HG03025 (cell line): ENCODE data around the gene LAMA2.

Source experiments
- ATAC-seq: cut with Tn5 transposase; IDR thresholded peaks from one replicate; pipeline ENCODE4 v1.9.1; 2021; ENCODE audit warnings: mild to moderate bottlenecking, moderate library complexity; ENCODE audit not compliant: unreplicated experiment, low FRiP score

Gene LAMA2

DNA sequence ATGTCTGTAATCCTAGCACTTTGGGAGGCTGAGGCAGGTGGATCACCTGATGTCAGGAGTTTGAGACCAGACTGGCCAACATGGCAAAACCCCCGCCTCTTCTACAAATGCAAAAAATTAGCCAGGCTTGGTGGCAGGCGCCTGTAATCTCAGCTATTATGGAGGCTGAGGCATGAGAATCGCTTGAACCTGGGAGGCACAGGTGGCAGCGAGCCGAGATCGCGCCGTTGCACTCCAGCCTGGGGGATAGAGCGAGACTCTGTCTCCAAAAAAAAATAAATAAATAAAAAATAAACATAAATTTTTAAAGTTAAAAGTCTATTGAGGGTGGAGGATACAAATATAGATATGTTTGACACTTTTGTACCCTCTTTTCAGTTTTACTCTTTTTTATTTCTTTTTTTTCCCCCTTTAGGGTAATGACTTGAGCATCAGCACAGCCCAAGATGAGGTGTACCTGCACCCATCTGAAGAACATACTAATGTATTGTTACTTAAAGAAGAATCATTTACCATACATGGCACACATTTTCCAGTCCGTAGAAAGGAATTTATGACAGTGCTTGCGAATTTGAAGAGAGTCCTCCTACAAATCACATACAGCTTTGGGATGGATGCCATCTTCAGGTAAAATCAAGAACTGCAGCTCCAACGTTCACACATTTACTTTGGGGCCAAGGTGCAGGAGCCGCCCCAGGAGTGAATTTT, 368.9 kb downstream of the LAMA2 start:
- peak; percentile 85 for ATAC-seq

DNA sequence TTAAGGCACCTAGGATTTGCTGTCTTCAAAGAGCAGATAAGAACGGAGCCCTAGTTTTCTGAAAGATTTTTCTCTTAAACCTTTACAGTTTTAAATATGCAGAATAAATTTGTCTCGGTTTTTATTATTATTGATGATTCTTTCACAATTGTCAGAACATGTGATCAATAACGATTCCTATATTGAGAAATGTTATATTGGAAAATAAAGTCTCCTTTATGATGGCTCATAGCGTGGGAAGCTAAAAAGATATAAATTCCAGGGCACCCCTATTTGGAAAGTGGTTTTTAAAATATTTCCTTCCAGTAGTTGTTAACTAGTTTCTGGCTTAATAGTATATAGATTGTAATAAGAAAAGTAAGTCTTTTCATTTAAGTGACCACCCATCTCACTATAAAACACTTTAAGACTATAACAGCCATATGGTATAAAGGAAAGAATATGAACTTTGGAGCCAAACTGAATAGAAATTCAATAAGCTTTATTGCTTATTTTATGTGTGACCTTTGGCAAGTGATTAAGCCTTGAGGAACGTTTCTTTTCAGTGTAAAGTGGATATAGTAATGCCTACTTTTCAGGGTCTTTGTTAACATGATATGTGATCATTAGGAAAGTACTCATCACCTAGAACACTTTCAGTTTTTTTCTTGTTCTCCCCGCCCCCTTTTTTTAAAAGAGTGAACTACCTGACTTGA, 369.6 kb downstream of the LAMA2 start:
- ATAC-seq, result no peak

DNA sequence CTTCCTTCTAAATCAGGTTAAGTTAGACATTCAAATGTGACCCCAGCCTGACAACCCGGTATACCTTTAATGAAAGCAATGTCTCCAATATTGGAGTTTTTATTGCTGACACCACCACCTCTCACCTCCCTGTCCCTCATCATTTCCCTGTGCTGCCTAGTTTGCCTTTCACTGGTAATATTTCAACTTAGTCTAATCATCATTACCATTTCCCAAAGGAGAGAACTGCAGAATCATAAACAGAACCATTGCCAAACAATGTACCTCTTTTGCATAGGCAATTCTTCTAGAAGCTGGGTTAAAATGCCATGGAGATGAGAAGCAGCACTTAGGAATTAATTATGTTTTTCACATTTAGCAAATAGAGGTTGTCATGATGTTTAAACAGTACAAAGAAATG, 370.3 kb downstream of the LAMA2 start:
- no peak for ATAC-seq

DNA sequence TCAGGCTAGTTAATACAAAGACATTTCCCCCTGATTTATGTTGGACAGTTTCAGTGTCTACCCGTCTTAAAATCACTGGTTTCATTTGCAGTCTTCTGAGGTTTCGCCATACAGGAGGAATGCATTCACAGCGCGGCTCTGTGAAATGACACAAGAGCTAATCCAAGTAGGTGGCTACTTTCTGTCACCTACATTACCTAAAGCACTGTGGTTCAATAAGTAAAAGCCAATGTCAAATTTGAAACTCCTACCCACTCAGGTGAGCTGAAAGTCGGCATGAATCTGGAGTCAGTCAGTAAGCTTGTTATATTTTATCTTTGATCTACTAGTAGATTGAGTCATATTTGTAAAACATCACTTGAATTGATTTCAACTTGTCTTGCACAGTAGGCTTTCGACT, 370.8 kb downstream of the LAMA2 start:
- ATAC-seq, result no peak

DNA sequence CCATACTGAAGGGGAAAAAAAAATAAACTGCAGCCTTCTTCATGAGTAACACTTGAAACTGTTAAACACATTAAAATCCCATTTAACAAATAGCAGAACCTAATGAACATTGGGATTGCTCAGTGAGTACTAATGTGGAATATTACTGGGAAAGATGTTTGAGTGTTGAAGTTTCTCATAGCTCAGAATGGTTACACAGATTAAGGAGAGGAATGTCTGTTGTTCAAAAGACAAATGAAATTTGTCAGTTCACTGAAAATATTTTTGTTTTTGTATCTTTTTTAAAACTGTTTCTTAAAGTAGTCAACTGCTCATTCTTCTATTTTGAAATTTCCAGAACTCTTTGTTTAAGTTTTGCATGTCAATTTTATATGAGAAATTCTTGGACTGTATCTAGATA, 374.3 kb downstream of the LAMA2 start:
- no peak for ATAC-seq

DNA sequence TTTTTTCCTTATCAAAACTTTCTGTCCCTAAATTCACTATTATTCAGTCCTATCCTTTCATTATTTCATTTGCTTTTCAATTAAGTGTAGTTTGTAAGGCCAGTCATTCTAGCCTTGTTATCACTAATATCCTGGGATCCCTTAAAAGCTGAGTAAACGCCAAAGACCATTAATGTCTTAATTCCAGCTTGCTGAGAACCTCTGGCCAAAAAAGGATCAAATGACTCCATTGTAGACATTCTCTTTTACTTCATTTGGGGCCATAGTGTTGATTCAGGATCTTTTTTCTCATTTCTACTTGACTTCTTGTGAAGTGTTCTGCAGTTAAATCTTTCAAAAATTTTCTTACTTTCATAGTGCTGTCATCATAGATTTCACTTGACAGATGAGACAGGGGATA, 379.7 kb downstream of the LAMA2 start:
- no peak for ATAC-seq

DNA sequence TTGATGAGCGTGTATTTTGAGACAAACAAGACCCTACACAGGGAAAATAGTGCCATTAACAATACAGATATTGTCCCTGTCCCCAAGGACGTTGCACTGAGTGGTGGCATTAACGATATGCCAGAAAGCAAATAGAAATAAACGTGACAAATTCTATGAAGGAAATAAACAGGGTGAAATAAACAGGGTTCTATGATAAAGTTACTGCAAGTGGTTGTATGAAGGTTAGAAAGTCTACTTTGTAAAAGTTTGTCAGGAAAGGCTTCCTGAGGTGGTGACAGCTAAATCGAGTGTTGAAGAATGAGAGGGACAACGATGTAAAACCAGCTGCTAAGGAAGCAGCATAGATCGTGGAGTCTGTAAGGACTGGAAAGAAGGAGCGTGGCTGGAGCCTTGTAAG, 380.2 kb downstream of the LAMA2 start:
- ATAC-seq, result no peak

DNA sequence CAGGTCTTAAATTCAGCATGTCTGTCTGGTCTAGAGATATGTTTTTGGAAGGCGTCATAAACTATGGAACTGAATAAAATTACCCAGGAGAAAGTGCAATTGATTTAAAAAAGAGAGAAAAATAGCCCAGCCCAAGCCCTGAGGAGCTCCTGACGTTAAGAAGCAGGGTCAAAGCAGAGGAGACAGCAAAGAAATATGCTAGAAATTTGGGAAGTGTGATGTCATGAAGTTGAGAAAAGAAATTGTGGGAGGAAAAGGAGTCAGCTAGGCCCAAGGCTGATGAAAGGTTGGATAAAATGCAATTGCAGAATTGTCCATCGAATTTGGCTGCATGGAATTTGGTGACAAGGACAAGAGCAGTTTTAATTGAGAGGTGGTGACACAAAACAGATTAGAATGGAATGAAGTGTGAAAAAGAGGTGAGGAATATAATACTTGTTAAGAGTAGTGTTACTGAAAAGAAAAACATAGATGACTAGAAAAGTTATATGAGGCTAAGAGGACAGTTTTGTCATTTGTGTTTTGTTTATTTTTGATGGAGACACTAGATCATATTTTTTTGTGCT, 381.6 kb downstream of the LAMA2 start:
- ATAC-seq, result no peak

DNA sequence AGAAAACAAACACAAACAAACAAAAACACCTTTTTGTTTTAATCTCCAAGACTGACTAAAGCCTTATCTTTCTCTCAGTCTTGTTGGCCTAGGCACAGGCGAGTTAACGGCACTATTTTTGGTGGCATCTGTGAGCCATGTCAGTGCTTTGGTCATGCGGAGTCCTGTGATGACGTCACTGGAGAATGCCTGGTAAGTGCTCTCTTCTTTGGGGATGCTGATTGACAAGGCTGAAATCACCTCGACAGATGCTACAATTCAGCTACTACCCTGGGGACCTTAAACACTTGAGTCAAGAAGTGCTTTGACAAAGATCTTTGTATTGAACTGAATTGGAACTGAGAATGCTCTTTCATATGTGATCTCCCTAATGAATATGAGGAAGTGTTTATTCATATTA, 384.1 kb downstream of the LAMA2 start:
- ATAC-seq, result no peak

DNA sequence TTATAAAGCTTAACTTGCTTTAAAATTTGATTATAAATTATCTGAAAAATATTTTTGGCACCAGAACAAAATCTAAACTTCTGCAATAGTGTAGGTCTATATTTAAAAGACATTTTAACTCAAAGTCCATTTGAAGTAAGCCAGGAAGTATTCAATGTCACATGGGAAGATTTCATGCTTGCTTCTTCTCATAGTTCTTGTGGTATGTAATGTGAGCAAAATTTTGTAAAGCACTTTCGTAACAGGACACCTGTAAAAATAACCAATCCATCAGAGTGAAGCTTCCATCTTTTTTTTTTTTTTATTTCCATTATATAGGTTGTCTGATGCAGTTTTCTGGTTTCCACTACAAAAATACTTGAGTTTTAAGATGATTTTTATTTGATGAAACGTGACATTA, 386.1 kb downstream of the LAMA2 start:
- ATAC-seq, result no peak

DNA sequence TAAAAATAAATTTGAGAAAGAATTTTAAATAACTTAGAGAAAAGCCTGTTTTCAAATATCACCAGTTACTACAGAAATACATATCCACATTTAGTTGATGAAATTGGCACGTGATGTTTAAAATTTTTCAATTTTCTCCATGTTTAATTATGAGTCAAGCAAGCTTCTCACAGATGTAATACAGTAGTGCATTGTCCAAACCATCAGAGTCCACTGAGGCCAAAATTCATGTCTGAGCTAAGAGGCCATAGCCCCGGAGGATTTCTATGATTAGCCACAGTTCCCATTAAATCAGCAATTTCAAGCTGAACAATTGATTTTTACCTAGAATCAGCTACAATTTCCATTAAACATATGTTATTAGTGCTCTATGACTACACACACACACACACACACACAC, 387.0 kb downstream of the LAMA2 start:
- ATAC-seq, result no peak

DNA sequence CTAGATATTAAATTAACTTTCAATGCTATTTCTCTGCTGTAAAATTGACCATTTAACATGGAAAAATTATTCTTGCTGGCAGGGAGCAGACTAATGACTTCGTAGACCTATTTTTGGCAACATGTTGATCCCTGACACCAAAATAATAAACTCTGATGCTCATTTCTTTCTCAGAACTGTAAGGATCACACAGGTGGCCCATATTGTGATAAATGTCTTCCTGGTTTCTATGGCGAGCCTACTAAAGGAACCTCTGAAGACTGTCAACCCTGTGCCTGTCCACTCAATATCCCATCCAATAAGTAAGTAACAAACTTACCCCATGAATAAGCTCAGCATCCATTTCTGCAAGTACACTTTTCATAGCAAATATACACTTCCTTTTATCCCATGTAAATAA, 387.5 kb downstream of the LAMA2 start:
- ATAC-seq, result no peak

DNA sequence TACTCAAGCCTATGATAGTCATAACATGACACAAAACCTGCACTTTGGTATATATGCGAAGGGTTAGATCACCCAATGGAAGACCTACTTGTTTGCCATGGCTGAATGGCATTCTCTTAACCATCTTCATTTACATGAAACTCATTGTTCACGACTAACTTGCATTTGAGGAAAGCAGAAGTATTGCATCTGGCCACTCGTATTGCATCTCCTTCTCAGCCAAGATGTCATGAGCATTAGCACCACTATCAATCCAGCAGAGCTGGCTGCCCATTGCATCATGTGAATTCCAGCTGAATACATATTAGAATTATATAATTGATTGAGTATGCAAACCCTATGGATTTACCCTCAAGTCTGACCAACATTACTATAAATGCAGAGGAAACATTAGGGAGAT, 390.2 kb downstream of the LAMA2 start:
- no peak for ATAC-seq

DNA sequence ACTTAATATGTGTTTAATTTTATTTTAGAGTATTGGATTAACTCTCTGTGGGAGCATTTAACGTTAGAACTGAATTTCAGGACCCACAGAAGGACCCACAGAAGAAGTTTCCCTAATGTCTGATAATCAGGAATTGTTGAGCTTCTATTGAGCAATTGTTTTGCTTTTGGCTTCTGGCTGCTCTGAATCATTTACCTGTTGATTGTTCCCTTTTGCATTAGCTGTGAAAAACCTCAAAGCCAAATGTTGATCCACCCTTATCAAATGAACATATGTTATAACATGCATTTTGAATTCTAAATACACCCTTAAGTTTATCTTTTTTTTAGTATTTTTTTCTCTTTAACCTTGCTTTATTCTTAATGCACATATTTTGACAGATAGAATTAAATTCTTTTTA, 393.5 kb downstream of the LAMA2 start:
- no peak for ATAC-seq

DNA sequence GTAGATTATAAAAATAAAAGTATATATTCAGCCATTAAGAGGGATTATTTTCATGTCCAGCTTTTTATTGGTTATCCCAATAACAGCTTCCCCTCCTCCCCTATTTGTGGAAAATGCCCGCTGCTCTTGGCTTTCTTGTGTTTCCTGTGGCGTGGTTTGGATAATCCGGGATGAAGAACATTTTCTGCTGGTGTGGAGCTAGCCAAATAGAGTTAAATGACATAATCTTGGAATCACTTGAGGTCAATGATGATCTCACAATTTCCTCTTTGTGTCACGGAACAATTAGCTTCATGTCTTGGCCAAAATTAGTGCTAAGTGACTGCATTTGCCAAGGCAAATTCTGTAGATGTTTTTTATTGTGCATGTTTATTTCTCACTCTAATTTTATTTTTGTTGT, 394.0 kb downstream of the LAMA2 start:
- no peak for ATAC-seq

DNA sequence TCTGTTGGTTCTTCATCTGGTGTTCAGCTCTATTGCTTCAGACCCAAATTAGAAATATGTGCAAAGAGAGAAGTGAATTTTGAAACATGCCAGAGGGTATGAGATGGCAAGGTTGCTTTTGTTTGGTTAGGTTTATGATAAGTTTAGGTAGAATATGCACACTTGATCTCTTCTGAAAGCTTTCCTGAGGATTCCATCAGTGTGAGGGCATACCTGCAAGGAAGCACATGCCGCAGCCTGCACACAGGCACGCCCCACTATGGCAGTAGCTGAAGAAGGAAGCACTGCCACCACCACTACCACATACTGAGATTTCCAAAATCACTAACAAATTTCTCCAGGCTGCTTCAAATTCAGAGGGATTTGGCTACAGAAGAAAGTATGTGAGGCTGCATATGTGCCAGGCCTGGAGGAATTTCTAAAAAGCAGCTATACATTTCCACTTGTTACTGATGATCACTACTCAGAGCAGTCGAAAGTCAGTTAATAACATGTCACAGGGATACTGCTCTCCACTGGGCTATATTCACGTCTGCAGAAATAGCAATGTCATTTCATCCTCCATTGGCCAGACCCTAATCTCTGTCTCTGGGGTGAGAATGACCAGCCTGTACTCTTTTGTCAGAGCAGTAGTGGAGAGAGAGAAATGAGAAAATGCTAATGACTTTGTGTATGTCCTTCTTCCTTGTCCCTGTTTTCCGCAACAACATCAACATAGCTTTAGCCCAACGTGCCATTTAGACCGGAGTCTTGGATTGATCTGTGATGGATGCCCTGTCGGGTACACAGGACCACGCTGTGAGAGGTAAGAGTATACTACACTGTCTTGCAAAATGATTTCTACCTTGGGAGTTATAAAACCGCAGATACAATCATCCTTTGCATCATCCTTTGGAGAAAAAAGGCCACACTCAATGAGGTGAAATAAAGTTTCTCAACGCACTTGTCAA, 396.7 kb downstream of the LAMA2 start:
- no peak for ATAC-seq

DNA sequence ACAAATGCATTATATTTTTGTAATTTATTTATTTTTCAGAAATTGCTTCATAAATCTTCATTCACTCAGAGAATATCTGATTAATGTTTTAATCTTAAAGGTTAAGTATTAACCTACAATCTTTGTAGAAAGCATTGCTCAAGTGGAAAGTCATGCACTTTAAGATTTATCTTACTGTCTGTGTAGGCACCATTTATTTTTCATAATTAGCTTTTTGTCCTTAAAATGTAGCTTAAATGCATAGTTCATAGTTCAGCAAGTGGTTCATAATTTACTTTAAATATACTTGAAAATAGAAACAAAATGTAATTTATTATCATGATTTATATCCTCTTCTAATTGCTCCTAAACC, 397.3 kb downstream of the LAMA2 start:
- ATAC-seq, result no peak

DNA sequence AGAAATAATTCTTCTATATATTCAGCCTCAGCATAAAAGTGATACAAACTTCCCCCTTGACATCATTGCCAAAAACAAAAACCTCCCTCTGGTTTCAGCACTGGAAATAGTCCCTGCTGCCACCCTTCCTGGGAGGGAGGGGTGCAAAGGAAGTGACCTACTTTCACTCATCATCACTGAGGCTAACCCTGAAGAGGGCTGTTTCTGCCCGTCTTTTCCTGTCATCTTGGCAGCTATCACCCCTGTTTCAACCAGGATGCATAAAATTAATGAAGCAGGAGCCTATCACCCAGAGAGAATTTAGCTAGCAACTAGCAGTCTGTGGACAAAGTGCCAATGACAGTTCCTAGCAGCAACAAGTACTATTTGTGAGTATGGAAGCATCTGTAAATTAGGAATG, 397.8 kb downstream of the LAMA2 start:
- ATAC-seq, result no peak

DNA sequence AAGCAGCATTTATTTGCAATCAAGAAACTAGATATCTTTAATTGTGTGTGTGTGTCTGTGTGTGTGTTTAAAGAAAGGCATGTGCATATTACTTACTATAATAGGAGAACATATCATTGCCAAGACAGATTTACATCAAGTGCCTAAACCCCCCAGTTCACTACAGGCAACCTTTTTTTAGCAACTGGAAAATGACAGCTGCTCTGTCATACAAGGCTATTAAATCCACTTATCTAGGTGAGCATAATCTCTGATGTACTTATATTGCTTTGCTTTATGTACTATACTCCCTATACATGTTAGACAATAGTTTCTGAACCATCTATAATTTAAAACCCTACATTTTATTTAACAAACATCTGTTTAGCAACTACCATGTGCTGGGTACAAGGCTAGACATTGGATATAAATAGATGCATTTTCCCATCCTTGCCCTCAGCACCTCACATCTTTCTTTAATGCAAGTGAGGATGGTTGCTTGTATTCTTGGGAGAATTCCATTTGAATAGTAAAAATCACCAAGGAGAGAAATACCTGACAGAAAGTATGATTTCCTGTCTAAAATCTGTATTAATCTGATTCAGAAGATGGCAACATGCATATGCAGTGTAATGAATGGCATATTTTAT, 398.3 kb downstream of the LAMA2 start:
- ATAC-seq, result no peak

DNA sequence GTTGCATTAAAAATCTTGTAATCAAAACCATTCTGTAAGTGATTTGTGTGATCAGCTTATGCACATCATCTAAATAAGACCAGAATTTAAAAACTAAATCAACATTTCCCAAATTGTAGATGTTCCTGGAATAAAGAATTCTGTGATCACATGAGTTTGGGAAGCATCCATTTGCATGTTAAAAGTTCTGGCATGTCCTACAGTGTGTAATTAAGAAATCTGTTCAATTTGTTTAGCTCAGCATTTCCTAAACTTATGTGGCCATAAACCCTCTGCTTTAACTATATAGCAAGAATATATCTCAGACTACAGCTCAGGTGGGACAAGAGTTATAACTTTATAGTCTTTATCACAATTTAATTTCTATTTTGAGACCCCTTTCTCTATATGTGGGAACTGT, 399.1 kb downstream of the LAMA2 start:
- no peak for ATAC-seq

DNA sequence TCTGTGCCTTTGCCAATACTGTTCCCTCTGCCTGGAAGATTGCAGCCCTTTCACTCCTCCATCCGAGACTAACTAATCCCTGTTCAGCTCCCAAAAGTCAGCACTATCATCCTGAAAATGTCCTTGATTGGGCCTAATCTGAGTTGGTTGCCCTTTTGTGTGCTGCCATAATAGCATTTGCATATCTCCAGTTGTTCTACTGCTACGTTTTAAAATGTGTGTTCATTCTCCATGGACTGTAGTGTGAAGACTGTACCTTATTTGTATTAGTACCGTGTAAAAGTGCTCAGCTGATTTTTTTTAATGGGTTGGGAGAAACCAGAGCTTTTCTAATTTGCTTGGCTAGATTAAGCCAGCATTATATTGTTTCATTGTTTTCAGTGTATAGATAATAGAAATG, 401.3 kb downstream of the LAMA2 start:
- no peak for ATAC-seq
